22Rv1 (cell line): ENCODE results near the gene ZNF256.

ENCODE experiments used
- ZFX ChIP-seq: fragments of 450-650 bp; IDR thresholded peaks from 2 replicates; pipeline ENCODE4 v1.6.1; 2017; ENCODE audit warnings: antibody characterized with exemption, borderline replicate concordance
- TF ChIP-seq, protein P1 (sequence below): fragments of 450-650 bp; IDR thresholded peaks from 2 replicates; pipeline ENCODE4 v1.5.1; 2017; ENCODE audit warnings: mild to moderate bottlenecking

DNA sequence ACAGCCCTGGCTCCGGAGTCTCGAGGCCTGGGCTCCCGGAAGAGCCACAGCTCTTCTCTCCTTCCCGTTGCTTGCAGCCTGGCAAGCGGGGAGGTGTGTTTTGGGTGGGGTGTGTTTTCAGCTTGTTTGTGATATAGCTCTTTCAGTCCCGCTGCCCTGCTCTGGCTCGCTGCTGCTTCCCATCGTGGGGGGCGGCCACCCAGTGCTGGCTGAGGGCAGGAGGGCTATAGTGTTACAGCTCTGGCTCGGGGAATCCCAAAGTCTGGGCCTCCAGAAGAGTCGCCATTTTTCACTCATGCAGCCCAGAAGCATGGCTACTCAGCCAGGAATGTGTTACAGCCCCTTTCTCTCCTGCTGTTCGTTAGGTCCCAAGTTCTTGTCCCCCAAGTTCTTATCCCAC lies 2.2 kb upstream of the ZNF256 start:
- TF ChIP-seq, protein P1, sequence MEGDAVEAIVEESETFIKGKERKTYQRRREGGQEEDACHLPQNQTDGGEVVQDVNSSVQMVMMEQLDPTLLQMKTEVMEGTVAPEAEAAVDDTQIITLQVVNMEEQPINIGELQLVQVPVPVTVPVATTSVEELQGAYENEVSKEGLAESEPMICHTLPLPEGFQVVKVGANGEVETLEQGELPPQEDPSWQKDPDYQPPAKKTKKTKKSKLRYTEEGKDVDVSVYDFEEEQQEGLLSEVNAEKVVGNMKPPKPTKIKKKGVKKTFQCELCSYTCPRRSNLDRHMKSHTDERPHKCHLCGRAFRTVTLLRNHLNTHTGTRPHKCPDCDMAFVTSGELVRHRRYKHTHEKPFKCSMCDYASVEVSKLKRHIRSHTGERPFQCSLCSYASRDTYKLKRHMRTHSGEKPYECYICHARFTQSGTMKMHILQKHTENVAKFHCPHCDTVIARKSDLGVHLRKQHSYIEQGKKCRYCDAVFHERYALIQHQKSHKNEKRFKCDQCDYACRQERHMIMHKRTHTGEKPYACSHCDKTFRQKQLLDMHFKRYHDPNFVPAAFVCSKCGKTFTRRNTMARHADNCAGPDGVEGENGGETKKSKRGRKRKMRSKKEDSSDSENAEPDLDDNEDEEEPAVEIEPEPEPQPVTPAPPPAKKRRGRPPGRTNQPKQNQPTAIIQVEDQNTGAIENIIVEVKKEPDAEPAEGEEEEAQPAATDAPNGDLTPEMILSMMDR, result no peak
- no peak for TF ChIP-seq ZFX
